BJ (cell line): ENCODE data around the gene TOP2A. TPM values are rescaled to one million over a fixed set of nuclear protein-coding genes. Genes with fewer than 3 reads are reported as not detected.

ENCODE experiments used
- CTCF ChIA-PET: fragments of 350-600 bp; formaldehyde crosslinking; extraction: SDS; loops from one replicate; lab custom pipeline; 2021; ENCODE audit warnings: antibody characterized with exemption, inconsistent platforms; lab: Yijun Ruan, JAX
- POLR2A ChIA-PET: fragments of 300-600 bp; sonication (Branson Sonifier 250); formaldehyde crosslinking; extraction: SDS; loops from one replicate; lab custom pipeline; 2021; ENCODE audit warnings: antibody characterized with exemption; lab: Charles Lee
- DNase-seq: peaks from one replicate; pipeline ENCODE4 v3.0.0-alpha.2; 2011; ENCODE audit warnings: low read depth
- H3K27me3 ChIP-seq: 2 replicates; pipeline ENCODE4 v1.6.0; 2011; ENCODE audit warnings: low read length; ENCODE audit not compliant: control insufficient read depth, insufficient read depth
- H3K36me3 ChIP-seq: 2 replicates; pipeline ENCODE4 v1.5.1; 2011; ENCODE audit warnings: low read length; ENCODE audit not compliant: control insufficient read depth, insufficient read depth
- H3K4me3 ChIP-seq: 2 replicates; pipeline ENCODE4 v1.5.1; 2011; ENCODE audit warnings: low read depth, mild to moderate bottlenecking, control low read depth, low read length
- polyA plus RNA-seq: library from polyadenylated mRNA; depleted of rRNA; stranded (reverse); fragments of >200 nt; gene quantifications from 2 replicates; pipeline ENCODE4 v1.2.3, GENCODE V29; 2011
- TF ChIP-seq, protein P1 (sequence below): IDR thresholded peaks from 2 replicates; pipeline ENCODE4 v1.5.1; 2011; ENCODE audit warnings: low read depth, mild to moderate bottlenecking, control low read depth, inconsistent platforms, low read length, moderate library complexity; ENCODE audit not compliant: insufficient read depth

The TOP2A gene
- polyA plus RNA-seq, 1 experiment, result 31.8 TPM

DNA sequence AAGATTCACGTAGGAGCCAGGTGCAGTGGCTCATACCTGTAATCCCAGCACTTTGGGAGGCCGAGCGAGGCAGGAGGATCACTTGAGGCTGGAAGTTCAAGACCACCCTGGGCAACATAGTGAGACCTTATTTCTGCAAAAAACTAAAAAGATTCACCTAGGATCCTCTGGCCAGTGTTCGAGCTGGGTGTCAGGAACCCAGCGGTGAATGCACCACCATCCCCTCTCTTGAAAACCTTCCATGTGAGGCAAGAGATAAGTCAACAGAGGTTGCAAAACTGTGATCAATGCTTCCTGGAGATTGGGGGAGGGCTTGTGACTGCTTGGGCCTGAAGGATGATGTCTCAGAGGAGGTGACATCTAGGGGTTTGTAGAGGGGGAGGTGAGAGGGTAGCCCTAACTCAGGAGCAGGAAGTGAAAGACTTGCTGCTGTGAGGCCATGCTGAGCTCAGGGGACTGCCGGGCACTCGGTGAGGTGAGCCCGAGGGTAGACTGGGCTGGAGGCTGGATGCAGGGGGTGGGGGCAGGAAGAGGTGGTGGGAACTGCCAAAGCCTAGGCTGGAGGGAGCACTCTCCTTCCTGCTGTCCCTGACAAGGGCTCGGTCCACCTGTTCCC lies 64.8 kb downstream of the TOP2A start:
- POLR2A ChIA-PET, result interaction anchor here (0.7 kb wide), 1 partner anchor 50 kb away, joined by 3 read pairs; no protein-coding TSS in a partner anchor
- Histone ChIP-seq H3K27me3 (no peaks in the 10 kb centered on the region; the same call in 1 of the 2 replicates), H3K36me3 (peaks cover 57% of the 10 kb centered on the region), H3K4me3 (no peak overlapping the region)
- TF ChIP-seq, protein P1, sequence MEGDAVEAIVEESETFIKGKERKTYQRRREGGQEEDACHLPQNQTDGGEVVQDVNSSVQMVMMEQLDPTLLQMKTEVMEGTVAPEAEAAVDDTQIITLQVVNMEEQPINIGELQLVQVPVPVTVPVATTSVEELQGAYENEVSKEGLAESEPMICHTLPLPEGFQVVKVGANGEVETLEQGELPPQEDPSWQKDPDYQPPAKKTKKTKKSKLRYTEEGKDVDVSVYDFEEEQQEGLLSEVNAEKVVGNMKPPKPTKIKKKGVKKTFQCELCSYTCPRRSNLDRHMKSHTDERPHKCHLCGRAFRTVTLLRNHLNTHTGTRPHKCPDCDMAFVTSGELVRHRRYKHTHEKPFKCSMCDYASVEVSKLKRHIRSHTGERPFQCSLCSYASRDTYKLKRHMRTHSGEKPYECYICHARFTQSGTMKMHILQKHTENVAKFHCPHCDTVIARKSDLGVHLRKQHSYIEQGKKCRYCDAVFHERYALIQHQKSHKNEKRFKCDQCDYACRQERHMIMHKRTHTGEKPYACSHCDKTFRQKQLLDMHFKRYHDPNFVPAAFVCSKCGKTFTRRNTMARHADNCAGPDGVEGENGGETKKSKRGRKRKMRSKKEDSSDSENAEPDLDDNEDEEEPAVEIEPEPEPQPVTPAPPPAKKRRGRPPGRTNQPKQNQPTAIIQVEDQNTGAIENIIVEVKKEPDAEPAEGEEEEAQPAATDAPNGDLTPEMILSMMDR, result no peak
- CTCF ChIA-PET, result interaction anchor here (1.1 to 28.2 kb wide), 3 partner anchors 26 to 45 kb away, joined by 3 to 762 read pairs (median 15); partner anchors contain the start of gene RARA
- no peak for DNase-seq

DNA sequence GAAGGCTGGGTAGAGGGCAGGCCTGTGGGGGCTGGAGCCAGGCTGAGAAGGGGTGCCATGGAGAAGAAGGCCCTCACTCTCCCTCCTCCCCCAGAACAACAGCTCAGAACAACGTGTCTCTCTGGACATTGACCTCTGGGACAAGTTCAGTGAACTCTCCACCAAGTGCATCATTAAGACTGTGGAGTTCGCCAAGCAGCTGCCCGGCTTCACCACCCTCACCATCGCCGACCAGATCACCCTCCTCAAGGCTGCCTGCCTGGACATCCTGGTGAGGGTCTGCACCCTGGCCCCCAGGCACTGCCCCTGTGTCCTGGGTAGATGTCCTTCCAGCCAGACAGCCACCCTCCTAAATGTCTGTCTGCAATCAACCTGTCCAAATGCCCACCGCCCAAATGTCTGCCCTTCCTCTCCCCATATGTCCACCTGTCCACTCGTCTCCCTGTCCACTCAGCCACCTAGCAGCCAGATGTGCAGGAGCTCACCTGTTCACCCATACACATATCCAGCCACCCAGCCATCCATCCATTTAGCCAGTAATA lies 65.4 kb downstream of the TOP2A start:
- POLR2A ChIA-PET, result interaction anchor here (0.7 kb wide), 1 partner anchor 49 kb away, joined by 3 read pairs; no protein-coding TSS in a partner anchor
- CTCF ChIA-PET, result interaction anchor here (0.9 to 28.2 kb wide), 6 partner anchors 10 to 202 kb away, joined by 3 to 762 read pairs (median 4); partner anchors contain the start of gene RARA
- no peaks in the 10 kb centered on the region; the same call in 1 of the 2 replicates for H3K27me3 ChIP-seq
- peaks cover 57% of the 10 kb centered on the region for H3K36me3 ChIP-seq
- H3K4me3 ChIP-seq, result no peak overlapping the region
- DNase-seq, result no peak
- TF ChIP-seq, protein P1, result no peak

DNA sequence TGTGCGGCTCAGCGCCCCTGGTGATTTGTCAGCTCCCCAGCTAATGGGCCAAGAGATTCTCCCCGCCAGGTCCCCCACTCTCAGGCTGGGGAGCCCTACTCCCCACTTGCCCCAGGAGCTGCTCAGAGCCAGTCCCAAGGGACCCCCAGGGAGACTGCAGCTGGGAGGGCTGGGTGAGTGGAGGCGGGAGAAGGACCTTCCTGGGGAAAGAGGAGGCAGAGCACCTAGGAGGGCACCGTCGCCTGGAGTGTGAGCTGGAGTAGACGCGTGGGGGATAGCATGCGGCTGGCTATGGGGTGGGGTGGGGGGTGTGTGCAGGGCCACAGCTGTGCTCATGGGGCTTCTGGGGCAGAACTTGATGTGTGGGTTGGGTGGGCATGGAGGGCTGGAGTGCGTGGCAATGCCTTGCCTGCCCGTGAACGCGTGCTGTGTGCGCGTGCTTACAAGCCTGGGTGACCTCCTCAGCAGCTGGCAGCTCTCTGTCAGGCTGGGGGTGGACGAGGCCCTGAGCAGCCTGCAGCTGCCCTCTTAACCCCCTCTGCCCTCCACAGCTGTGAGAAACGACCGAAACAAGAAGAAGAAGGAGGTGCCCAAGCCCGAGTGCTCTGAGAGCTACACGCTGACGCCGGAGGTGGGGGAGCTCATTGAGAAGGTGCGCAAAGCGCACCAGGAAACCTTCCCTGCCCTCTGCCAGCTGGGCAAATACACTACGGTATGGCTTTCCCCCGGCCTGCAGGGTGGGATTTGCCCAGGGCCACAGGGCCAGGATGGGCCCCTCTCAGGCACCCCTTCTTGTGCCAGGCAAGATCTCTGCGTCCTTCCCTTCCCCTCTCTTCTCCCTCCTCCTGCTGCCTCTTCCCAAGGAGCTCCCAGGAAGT lies 66.1 kb downstream of the TOP2A start:
- no peak for DNase-seq
- ChIA-PET CTCF (interaction anchor here (0.9 to 28.2 kb wide), 5 partner anchors 11 to 203 kb away, joined by 3 to 762 read pairs (median 3); partner anchors contain the start of gene RARA), POLR2A (no interaction called here)
- TF ChIP-seq, protein P1, result no peak
- no peak overlapping the region for H3K4me3 ChIP-seq
- no peaks in the 10 kb centered on the region; the same call in 1 of the 2 replicates for H3K27me3 ChIP-seq
- H3K36me3 ChIP-seq, result peaks cover 57% of the 10 kb centered on the region

DNA sequence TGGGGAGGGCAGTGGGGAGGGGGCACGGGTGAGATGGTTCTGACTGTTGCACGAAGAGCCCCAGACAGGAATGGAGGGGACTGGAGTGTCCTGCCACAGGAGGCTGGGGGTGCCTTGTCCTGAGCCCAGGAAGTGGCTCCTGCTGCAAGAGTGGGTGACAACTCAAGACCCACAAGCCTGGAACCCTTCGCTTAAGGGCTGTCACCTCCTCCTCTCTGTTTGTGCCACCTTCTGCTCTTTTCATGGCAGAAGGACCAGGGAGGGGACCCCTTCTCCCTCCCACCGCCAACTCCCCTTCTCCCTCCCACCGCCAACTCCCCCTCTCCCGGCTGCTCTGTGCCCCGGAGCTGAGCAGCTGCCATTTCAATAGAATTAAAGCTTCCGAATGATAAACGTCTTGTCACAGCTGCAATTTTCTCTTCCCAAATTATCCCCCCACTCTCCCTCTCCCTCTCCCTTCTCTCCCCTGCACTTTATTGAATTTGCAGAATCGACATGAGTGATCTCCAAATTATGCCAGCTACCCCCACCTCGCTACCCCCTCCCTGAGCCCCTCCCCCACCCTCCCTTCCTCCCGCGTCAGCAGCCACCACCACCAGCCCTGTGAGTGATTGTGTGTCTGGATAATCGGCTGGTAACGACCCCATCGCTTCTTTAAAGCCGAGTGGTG lies 66.9 kb downstream of the TOP2A start:
- peaks cover 52% of the 10 kb centered on the region for H3K36me3 ChIP-seq
- CTCF ChIA-PET, result interaction anchor here (1.2 to 28.2 kb wide), 2 partner anchors 11 to 43 kb away, joined by 5 to 762 read pairs; partner anchors contain the start of gene RARA
- DNase-seq, result no peak
- H3K27me3 ChIP-seq, result no peaks in the 10 kb centered on the region; the same call in 1 of the 2 replicates
- POLR2A ChIA-PET, result no interaction called here
- TF ChIP-seq, protein P1, result no peak
- no peak overlapping the region for H3K4me3 ChIP-seq
